ENCODE measurements around the gene CCDC15.

DNA sequence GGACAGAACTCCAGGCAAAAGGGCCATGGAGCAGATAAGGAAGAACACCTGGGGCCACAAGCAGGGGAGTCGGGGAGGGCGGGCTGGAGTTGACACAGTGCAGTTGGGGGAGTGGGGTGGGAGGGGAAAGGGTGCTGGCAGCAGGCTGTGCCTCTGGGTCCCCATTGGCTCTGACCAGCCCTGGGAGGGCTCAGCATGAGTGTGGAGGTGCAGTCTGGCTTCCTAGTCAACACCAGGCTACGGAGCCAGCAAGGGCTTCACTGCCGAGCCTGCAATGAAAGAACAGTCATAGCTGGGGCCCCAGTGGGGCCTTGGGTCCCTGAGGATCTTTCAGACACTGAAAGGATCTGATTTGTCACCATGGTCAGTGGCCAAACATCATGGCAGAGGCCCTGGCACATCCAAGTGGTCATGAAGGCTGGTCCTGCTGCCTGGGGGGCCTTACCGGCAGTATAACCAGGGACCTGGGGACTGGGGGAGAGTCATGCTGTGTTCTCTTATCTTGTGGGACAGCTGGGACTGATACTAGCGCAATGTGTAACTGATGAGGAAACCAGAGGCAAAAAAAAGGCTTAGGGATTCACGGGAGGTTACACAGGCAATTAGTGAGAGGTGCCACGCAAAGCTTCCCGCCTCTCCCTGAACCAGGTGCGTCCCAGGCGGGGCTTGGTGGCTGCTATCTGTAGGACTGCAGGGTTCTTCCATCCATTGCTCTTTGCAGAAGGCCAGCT, 120.7 kb downstream of the CCDC15 start:
- TF ChIP-seq, protein P1, sequence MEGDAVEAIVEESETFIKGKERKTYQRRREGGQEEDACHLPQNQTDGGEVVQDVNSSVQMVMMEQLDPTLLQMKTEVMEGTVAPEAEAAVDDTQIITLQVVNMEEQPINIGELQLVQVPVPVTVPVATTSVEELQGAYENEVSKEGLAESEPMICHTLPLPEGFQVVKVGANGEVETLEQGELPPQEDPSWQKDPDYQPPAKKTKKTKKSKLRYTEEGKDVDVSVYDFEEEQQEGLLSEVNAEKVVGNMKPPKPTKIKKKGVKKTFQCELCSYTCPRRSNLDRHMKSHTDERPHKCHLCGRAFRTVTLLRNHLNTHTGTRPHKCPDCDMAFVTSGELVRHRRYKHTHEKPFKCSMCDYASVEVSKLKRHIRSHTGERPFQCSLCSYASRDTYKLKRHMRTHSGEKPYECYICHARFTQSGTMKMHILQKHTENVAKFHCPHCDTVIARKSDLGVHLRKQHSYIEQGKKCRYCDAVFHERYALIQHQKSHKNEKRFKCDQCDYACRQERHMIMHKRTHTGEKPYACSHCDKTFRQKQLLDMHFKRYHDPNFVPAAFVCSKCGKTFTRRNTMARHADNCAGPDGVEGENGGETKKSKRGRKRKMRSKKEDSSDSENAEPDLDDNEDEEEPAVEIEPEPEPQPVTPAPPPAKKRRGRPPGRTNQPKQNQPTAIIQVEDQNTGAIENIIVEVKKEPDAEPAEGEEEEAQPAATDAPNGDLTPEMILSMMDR (IDR thresholded peaks at IDR 0.05) = no peak
- TF ChIP-seq POLR2A (IDR thresholded peaks at IDR 0.05) (no peak), POLR2AphosphoS5 (IDR thresholded peaks at IDR 0.05) (no peak), EP300 (IDR thresholded peaks at IDR 0.05) (no peak)
